SK-N-MC (cell line): ENCODE measurements around the gene ATP6V0A4.

ENCODE experiments used
- EZH2 ChIP-seq: fragments of 200-600 bp; sonication (generic); IDR thresholded peaks from one replicate; pipeline ENCODE4 v1.6.1; 2017; ENCODE audit warnings: antibody characterized with exemption
- FOXP2 ChIP-seq: optimal IDR thresholded peaks from 2 replicates; pipeline ENCODE3; 2011; ENCODE audit warnings: mild to moderate bottlenecking, moderate library complexity; ENCODE audit not compliant: insufficient read depth; ENCODE audit errors: extremely low read length, control extremely low read depth
- POLR2AphosphoS5 ChIP-seq: IDR thresholded peaks from 2 replicates; pipeline ENCODE4 v1.6.1; 2012; ENCODE audit warnings: mild to moderate bottlenecking, low read depth, low read length, borderline replicate concordance

- TF ChIP-seq POLR2AphosphoS5, result no peak
- TF ChIP-seq EZH2, result no peak
- no peak for TF ChIP-seq FOXP2
These were observed 131.6 kb downstream of the ATP6V0A4 start for GRCh38 chr7:138666385-138666784.
